Panc1 (cell line): ENCODE measurements around the gene TJP3. TPM values are rescaled to one million over a fixed set of nuclear protein-coding genes. Genes with fewer than 3 reads are reported as not detected.
A peak's percentile ranks its signal among the peaks of the same experiment; 100 is the strongest.

Experiments used
- ATAC-seq: fragments of 200-7000 bp; cut with Tn5 transposase; 2 replicates; pipeline ENCODE4 v1.9.1; 2020; ENCODE audit warnings: mild to moderate bottlenecking, moderate library complexity
- BruUV-seq: library from RNA; stranded (reverse); fragments of 400-500 nt; replicated peaks from 2 replicates; lab custom pipeline; 2021; lab: Mats Ljungman, UMichigan
- CTCF ChIA-PET: fragments of 300-600 bp; sonication (Branson Sonifier 250); formaldehyde crosslinking; loops from one replicate; lab custom pipeline; 2022; ENCODE audit warnings: antibody characterized with exemption; lab: Charles Lee
- POLR2A ChIA-PET: fragments of 300-600 bp; sonication (Branson Sonifier 250); formaldehyde crosslinking; loops from one replicate; lab custom pipeline; 2022; ENCODE audit warnings: antibody characterized with exemption; lab: Charles Lee
- DNase-seq: peaks from one replicate; pipeline ENCODE4 v3.0.0-alpha.2; 2010; ENCODE audit warnings: low read depth, low spot score
- H3K27ac ChIP-seq: 2 replicates; pipeline ENCODE4 v1.5.1; 2011; ENCODE audit warnings: mild to moderate bottlenecking, low read length, inconsistent platforms
- H3K27me3 ChIP-seq: fragments of 200-500 bp; sonication (Bioruptor generic); 2 replicates; pipeline ENCODE4 v1.6.0; 2014; ENCODE audit warnings: low read length, inconsistent platforms; ENCODE audit not compliant: control insufficient read depth, insufficient read depth
- H3K36me3 ChIP-seq: fragments of 200-500 bp; sonication (Bioruptor generic); 2 replicates; pipeline ENCODE4 v1.5.1; 2014; ENCODE audit warnings: inconsistent platforms, mild to moderate bottlenecking, low read length, moderate library complexity; ENCODE audit not compliant: control insufficient read depth, insufficient read depth
- H3K4me1 ChIP-seq: 2 replicates; pipeline ENCODE4 v1.5.1; 2011; ENCODE audit warnings: inconsistent platforms, mild to moderate bottlenecking, low read length, moderate library complexity; ENCODE audit not compliant: control insufficient read depth, insufficient read depth
- H3K4me3 ChIP-seq, 2 experiments: 2 replicates each; pipeline ENCODE4 v1.5.1; 2011 to 2012; ENCODE audit warnings: low read depth in 2 of 2, low read length in 2 of 2, mild to moderate bottlenecking in 2 of 2, inconsistent platforms in 1 of 2, moderate library complexity in 1 of 2
- H3K9me3 ChIP-seq: fragments of 200-500 bp; sonication (Bioruptor generic); 2 replicates; pipeline ENCODE4 v1.5.1; 2014; ENCODE audit warnings: low read depth, mild to moderate bottlenecking, inconsistent platforms, low read length, moderate library complexity; ENCODE audit not compliant: control insufficient read depth, insufficient read depth
- POLR2AphosphoS5 ChIP-seq: IDR thresholded peaks from 2 replicates; pipeline ENCODE4 v1.6.1; 2012; ENCODE audit warnings: mild to moderate bottlenecking, low read depth, low read length, moderate library complexity
- SIN3A ChIP-seq: IDR thresholded peaks from 2 replicates; pipeline ENCODE4 v1.6.1; 2012; ENCODE audit warnings: low read depth, mild to moderate bottlenecking, low read length, moderate library complexity, borderline replicate concordance; ENCODE audit not compliant: insufficient read depth
- TCF7L2 ChIP-seq: IDR thresholded peaks from 2 replicates; pipeline ENCODE4 v1.6.1; 2011; ENCODE audit warnings: mild to moderate bottlenecking, low read depth, low read length, inconsistent platforms
- in situ Hi-C: cut with HindIII; loops from 2 replicates; pipeline ENCODE4 v1.10.0; 2016; ENCODE audit warnings: low sequenced_read_pairs, low pct_unique_long_range_greater_than_20kb
- intact Hi-C: fragments of 100-400 bp; cut with micrococcal nuclease; formaldehyde crosslinking; loops from one replicate; pipeline ENCODE4 v1.10.0; 2022; ENCODE audit not compliant: unreplicated experiment
- total RNA-seq: library from RNA; stranded (reverse); gene quantifications from one replicate; pipeline ENCODE4 v1.2.1, GENCODE V29; 2021; ENCODE audit not compliant: unreplicated experiment
- TF ChIP-seq, protein P1 (sequence below): fragments of 450-650 bp; IDR thresholded peaks from 2 replicates; pipeline ENCODE4 v1.5.1; 2017; ENCODE audit warnings: mild to moderate bottlenecking
- TF ChIP-seq, protein P2 (sequence below), 2 experiments: IDR thresholded peaks; 2 replicates each; pipeline ENCODE4 v1.6.1; 2011 to 2012; ENCODE audit warnings: low read depth in 2 of 2, control low read depth in 1 of 2, low read length in 1 of 2, mild to moderate bottlenecking in 1 of 2, moderate library complexity in 1 of 2; ENCODE audit not compliant: insufficient read depth in 1 of 2

Gene TJP3
- total RNA-seq, 1 experiment from 2014 or later, result 2.7 TPM

DNA sequence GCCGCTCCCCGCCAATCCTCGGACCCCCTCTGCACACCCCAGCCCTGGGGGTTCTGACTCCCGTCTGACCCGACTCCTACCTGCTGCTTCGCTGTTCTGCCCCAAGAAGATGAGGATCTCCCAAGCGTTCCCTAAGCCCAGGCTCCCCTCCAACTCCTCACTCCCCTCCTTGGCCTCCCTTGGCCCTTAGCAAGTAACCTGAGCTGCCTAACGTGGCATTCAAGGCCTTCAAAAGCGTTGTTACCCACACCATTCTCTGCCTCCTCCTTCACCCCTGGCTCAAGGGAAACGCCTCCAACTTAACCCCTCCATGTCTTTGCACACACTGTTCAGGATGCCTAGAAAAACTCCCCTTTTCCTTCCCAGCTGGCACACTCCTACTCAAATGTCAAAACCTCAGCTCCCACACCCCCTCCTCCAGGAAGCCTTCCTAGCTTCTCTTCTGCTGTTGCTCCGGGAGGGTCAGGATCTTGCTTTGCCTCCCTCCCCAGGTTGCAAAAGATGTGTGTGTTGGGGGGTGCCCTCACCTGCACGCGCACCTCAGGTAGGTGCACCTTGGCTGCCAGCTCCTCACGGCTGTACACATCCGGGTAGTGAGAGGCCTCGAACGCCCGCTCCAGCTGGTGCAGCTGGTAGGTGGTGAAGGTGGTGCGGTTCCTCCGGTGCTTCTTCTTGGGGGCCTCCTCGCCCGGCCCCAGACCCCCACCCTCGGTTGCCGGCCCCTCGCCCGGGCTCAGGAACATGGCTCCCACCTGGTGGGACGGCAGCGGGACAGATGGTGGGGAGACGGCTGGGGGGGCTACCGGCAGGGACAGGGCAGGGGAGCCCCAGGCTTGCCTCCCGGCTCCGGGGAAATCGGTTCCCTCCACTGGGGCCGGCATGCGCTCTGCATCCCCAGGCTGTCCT, 63.1 kb downstream of the TJP3 start:
- H3K27ac ChIP-seq, result no peak overlapping the region
- intact Hi-C loops (no loop called here), in situ Hi-C loops (no loop called here)
- H3K9me3 ChIP-seq, result no peaks in the 10 kb centered on the region
- no peak for DNase-seq
- H3K4me3 ChIP-seq, result no peak overlapping the region
- POLR2A ChIA-PET, result no interaction called here
- no peaks in the 10 kb centered on the region for H3K27me3 ChIP-seq
- no peaks in the 10 kb centered on the region for H3K36me3 ChIP-seq
- ATAC-seq, result peak; percentile 19; the same call in 1 of the 2 replicates
- CTCF ChIA-PET, result no interaction called here
- TF ChIP-seq, protein P1, sequence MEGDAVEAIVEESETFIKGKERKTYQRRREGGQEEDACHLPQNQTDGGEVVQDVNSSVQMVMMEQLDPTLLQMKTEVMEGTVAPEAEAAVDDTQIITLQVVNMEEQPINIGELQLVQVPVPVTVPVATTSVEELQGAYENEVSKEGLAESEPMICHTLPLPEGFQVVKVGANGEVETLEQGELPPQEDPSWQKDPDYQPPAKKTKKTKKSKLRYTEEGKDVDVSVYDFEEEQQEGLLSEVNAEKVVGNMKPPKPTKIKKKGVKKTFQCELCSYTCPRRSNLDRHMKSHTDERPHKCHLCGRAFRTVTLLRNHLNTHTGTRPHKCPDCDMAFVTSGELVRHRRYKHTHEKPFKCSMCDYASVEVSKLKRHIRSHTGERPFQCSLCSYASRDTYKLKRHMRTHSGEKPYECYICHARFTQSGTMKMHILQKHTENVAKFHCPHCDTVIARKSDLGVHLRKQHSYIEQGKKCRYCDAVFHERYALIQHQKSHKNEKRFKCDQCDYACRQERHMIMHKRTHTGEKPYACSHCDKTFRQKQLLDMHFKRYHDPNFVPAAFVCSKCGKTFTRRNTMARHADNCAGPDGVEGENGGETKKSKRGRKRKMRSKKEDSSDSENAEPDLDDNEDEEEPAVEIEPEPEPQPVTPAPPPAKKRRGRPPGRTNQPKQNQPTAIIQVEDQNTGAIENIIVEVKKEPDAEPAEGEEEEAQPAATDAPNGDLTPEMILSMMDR, result no peak
- TF ChIP-seq SIN3A (no peak), TCF7L2 (no peak), POLR2AphosphoS5 (no peak)
- TF ChIP-seq, protein P2, sequence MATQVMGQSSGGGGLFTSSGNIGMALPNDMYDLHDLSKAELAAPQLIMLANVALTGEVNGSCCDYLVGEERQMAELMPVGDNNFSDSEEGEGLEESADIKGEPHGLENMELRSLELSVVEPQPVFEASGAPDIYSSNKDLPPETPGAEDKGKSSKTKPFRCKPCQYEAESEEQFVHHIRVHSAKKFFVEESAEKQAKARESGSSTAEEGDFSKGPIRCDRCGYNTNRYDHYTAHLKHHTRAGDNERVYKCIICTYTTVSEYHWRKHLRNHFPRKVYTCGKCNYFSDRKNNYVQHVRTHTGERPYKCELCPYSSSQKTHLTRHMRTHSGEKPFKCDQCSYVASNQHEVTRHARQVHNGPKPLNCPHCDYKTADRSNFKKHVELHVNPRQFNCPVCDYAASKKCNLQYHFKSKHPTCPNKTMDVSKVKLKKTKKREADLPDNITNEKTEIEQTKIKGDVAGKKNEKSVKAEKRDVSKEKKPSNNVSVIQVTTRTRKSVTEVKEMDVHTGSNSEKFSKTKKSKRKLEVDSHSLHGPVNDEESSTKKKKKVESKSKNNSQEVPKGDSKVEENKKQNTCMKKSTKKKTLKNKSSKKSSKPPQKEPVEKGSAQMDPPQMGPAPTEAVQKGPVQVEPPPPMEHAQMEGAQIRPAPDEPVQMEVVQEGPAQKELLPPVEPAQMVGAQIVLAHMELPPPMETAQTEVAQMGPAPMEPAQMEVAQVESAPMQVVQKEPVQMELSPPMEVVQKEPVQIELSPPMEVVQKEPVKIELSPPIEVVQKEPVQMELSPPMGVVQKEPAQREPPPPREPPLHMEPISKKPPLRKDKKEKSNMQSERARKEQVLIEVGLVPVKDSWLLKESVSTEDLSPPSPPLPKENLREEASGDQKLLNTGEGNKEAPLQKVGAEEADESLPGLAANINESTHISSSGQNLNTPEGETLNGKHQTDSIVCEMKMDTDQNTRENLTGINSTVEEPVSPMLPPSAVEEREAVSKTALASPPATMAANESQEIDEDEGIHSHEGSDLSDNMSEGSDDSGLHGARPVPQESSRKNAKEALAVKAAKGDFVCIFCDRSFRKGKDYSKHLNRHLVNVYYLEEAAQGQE (IDR thresholded peaks at IDR 0.05; ENCODE audit: insufficient read depth in 1 of 2, low read depth in 2 of 2, low read length in 1 of 2), result no peak
- no TSS peak for BruUV-seq
- no peaks in the 10 kb centered on the region for H3K4me1 ChIP-seq

DNA sequence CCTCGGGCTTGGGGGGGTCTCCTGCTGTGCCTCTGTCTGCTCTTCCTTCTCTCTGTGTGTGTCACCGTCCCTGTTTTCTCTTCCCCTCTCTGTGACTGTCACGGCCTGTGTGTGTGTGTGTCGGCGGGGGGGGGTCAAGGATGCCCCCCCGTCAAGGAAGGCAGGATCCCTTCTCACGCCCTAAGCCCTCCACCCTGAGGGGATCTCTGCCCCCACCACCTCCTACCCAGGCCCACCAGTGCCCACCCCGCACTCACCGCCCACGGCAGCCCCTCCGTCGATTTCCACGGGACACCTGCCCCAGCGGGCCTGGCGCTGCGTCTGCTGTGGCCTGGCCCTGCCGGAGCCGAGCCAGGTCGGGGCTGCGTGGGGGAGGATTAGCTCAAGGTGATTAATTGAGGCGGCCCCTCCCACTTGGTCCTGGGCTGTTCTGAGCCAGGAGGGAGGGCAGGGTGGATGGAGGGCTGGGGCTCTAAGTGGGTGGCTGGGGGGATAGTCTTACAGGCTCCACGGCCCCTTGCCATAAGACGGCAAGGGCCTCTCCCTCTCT, 63.8 kb downstream of the TJP3 start, which contains the start of gene RAX2:
TSS of gene RAX2 (minus strand) at position 323 of the 550 bp plus-strand sequence. CDS start 486 bp downstream, outside the sequence.
- Histone ChIP-seq H3K4me1 (no peaks in the 10 kb centered on the region), H3K4me3 (no peak within 1 kb of the TSS), H3K27ac (no peak within 1 kb of the TSS), H3K27me3 (no peaks in the 10 kb centered on the region), H3K9me3 (no peaks in the 10 kb centered on the region), H3K36me3 (no peaks in the 10 kb centered on the region)
- no TSS peak for BruUV-seq
- in situ Hi-C loops (no loop called here), intact Hi-C loops (no loop called here)
- POLR2A ChIA-PET, result no interaction called here
- DNase-seq (no peak), ATAC-seq (no peak)
- CTCF ChIA-PET, result no interaction called here
- TF ChIP-seq POLR2AphosphoS5 (no peak), TCF7L2 (no peak), SIN3A (no peak)
- TF ChIP-seq, protein P2 (IDR thresholded peaks at IDR 0.05; ENCODE audit: insufficient read depth in 1 of 2, low read depth in 2 of 2, low read length in 1 of 2), result no peak
- TF ChIP-seq, protein P1, result no peak
